KMS-11 (cell line): ENCODE results near the gene SUCNR1.
"Not testable (repeated sequence)": the region's sequence is repeated elsewhere in the genome, so short reads cannot be mapped to it uniquely, and the experiment has no call there.

Source experiments
- H2AFZ ChIP-seq: fragments of 200-600 bp; sonication (generic); 2 replicates; pipeline ENCODE4 v1.6.1; 2016; ENCODE audit warnings: antibody characterized with exemption, mixed run types, low read depth
- H3K27ac ChIP-seq: fragments of 200-600 bp; sonication (generic); 2 replicates; pipeline ENCODE4 v1.6.1; 2016; ENCODE audit warnings: mild to moderate bottlenecking, mixed run types
- H3K27me3 ChIP-seq: fragments of 200-600 bp; sonication (generic); 2 replicates; pipeline ENCODE4 v1.6.1; 2017; ENCODE audit warnings: mild to moderate bottlenecking, low read depth, mixed run types, moderate library complexity; ENCODE audit not compliant: insufficient read depth
- H3K36me3 ChIP-seq: fragments of 200-600 bp; sonication (generic); 2 replicates; pipeline ENCODE4 v1.6.1; 2017; ENCODE audit warnings: mild to moderate bottlenecking, mixed run types; ENCODE audit not compliant: insufficient read depth
- H3K4me1 ChIP-seq: fragments of 200-600 bp; sonication (generic); 2 replicates; pipeline ENCODE4 v1.6.1; 2016; ENCODE audit warnings: mild to moderate bottlenecking, low read depth, mixed run types; ENCODE audit not compliant: poor library complexity, severe bottlenecking
- H3K4me2 ChIP-seq: fragments of 200-600 bp; sonication (generic); 2 replicates; pipeline ENCODE4 v1.7.0; 2016; ENCODE audit warnings: mild to moderate bottlenecking, mixed run types
- H3K4me3 ChIP-seq: fragments of 200-600 bp; sonication (generic); IDR thresholded peaks from 2 replicates; pipeline ENCODE4 v1.6.1; 2017; ENCODE audit warnings: low read depth, low read length, mixed read lengths; ENCODE audit not compliant: insufficient read depth
- H3K79me2 ChIP-seq: fragments of 200-600 bp; sonication (generic); 2 replicates; pipeline ENCODE4 v1.6.1; 2016; ENCODE audit warnings: low read depth, mixed run types; ENCODE audit not compliant: insufficient read depth
- H3K9ac ChIP-seq: fragments of 200-600 bp; sonication (generic); 2 replicates; pipeline ENCODE4 v1.6.1; 2016; ENCODE audit warnings: mild to moderate bottlenecking, mixed run types
- H4K20me1 ChIP-seq: fragments of 200-600 bp; sonication (generic); 2 replicates; pipeline ENCODE4 v1.6.1; 2016; ENCODE audit warnings: mild to moderate bottlenecking, mixed run types; ENCODE audit not compliant: insufficient read depth
- TF ChIP-seq, protein P1 (sequence below): fragments of 200-600 bp; sonication (generic); conservative IDR thresholded peaks from 2 replicates; pipeline ENCODE4 v1.6.1; 2017; ENCODE audit warnings: low read depth, mild to moderate bottlenecking, antibody characterized with exemption, low read length, moderate library complexity, mixed read lengths

SUCNR1 gene

GRCh38 chr3:151925876-151926275 lies 52.4 kb downstream of the SUCNR1 start:
- H3K9ac ChIP-seq: no peak overlapping the region
- H2AFZ ChIP-seq: no peak overlapping the region
- no peak overlapping the region for H3K4me2 ChIP-seq
- no peak overlapping the region for H3K4me3 ChIP-seq
- H3K27me3 ChIP-seq: no peaks in the 10 kb centered on the region
- H3K4me1 ChIP-seq: no peaks in the 10 kb centered on the region
- no peaks in the 10 kb centered on the region for H4K20me1 ChIP-seq
- no peaks in the 10 kb centered on the region for H3K79me2 ChIP-seq
- TF ChIP-seq, protein P1, sequence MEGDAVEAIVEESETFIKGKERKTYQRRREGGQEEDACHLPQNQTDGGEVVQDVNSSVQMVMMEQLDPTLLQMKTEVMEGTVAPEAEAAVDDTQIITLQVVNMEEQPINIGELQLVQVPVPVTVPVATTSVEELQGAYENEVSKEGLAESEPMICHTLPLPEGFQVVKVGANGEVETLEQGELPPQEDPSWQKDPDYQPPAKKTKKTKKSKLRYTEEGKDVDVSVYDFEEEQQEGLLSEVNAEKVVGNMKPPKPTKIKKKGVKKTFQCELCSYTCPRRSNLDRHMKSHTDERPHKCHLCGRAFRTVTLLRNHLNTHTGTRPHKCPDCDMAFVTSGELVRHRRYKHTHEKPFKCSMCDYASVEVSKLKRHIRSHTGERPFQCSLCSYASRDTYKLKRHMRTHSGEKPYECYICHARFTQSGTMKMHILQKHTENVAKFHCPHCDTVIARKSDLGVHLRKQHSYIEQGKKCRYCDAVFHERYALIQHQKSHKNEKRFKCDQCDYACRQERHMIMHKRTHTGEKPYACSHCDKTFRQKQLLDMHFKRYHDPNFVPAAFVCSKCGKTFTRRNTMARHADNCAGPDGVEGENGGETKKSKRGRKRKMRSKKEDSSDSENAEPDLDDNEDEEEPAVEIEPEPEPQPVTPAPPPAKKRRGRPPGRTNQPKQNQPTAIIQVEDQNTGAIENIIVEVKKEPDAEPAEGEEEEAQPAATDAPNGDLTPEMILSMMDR: no peak
- no peak overlapping the region for H3K27ac ChIP-seq
- H3K36me3 ChIP-seq: no peaks in the 10 kb centered on the region

GRCh38 chr3:151926956-151927355 lies 53.5 kb downstream of the SUCNR1 start:
- Histone ChIP-seq H2AFZ (no peak overlapping the region), H4K20me1 (no peaks in the 10 kb centered on the region), H3K36me3 (no peaks in the 10 kb centered on the region), H3K4me2 (no peak overlapping the region), H3K4me3 (no peak overlapping the region), H3K27me3 (no peaks in the 10 kb centered on the region), H3K4me1 (no peaks in the 10 kb centered on the region), H3K79me2 (no peaks in the 10 kb centered on the region), H3K27ac (no peak overlapping the region), H3K9ac (no peak overlapping the region)
- TF ChIP-seq, protein P1: no peak

GRCh38 chr3:151927915-151928525 lies 54.6 kb downstream of the SUCNR1 start:
- H3K4me3 ChIP-seq, H3K27me3 ChIP-seq, H3K79me2 ChIP-seq, H4K20me1 ChIP-seq, H3K4me1 ChIP-seq, H2AFZ ChIP-seq, H3K4me2 ChIP-seq, H3K27ac ChIP-seq, H3K9ac ChIP-seq, H3K36me3 ChIP-seq: not testable (repeated sequence)

DNA sequence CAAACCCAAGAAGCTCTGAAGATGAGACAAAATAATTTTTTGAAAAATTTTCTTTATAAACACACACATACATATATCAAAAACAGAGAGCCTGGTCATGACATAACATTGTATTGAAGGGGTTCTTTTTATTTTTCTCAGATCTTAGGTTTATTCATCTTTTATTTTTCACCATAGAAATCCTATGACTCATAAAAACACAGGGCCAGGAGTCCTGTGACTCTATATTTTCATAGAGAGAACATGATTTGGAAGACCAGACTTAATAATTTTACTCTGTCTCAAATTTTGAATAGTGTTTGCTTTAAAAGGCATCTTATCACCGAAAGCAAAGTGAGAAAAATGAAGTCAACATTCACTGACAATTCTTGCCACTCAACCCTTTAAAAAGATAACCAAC lies 57.7 kb downstream of the SUCNR1 start:
- no peaks in the 10 kb centered on the region for H3K36me3 ChIP-seq
- no peaks in the 10 kb centered on the region for H3K27me3 ChIP-seq
- no peak overlapping the region for H3K4me2 ChIP-seq
- H3K4me3 ChIP-seq: no peak overlapping the region
- no peaks in the 10 kb centered on the region for H3K79me2 ChIP-seq
- H2AFZ ChIP-seq: no peak overlapping the region
- TF ChIP-seq, protein P1: no peak
- no peaks in the 10 kb centered on the region for H3K4me1 ChIP-seq
- no peaks in the 10 kb centered on the region for H4K20me1 ChIP-seq
- H3K9ac ChIP-seq: no peak overlapping the region
- H3K27ac ChIP-seq: no peak overlapping the region

- no peak overlapping the region for H3K4me2 ChIP-seq
- TF ChIP-seq, protein P1: no peak
- no peak overlapping the region for H2AFZ ChIP-seq
- no peaks in the 10 kb centered on the region for H3K4me1 ChIP-seq
- H4K20me1 ChIP-seq: no peaks in the 10 kb centered on the region
- no peaks in the 10 kb centered on the region for H3K27me3 ChIP-seq
- no peak overlapping the region for H3K4me3 ChIP-seq
- H3K36me3 ChIP-seq: no peaks in the 10 kb centered on the region
- no peaks in the 10 kb centered on the region for H3K79me2 ChIP-seq
- no peak overlapping the region for H3K9ac ChIP-seq
- H3K27ac ChIP-seq: no peak overlapping the region
Measured at GRCh38 chr3:151933234-151933853, 59.9 kb downstream of the SUCNR1 start.
